ENCODE data around the gene PDIA3.

The PDIA3 gene

DNA sequence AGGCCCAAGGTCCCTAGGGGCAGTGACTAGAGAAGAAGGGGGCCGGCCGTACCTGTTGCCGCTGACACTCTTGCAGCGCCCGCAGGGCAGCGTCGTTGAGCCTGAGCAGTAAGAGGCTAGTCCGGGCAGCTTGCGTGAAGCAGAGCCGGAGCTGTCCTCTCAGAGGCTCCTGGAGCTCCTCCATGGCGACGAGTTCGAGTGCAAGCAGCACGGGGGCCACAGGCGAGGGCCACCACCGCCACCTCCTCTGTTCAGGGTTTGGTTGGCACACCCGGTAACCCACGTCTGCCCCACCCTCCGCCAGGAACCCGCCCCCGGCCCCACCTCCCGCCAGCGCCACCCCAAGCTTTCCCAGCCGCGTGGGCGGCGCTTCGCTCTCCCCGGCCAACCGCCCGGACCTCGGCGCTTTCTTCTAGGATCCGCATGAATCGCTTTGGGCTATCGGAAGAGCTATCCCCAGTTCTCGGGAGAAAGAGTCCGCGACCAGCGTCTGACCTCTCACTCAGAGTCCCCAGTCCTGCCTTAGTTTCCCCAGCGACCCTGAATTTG lies 30.6 kb downstream of the PDIA3 start, which contains the start of gene ELL3:
Gene ELL3, minus strand, starts transcription at position 249 of the 549 bp plus-strand sequence. Its CDS starts 65 bp downstream, at position 184.
- TF ChIP-seq TAF1 (IDR thresholded peaks at IDR 0.05; ENCODE audit: low read depth, low read length) (0 out of 2 replicates have a peak, but pooled peaks have one; percentile 16), POLR2A (IDR thresholded peaks at IDR 0.05; ENCODE audit: low read depth, low read length) (no peak; the same call in 1 of the 2 replicates), POU2F2 (IDR thresholded peaks at IDR 0.05; ENCODE audit: low read depth, low read length) (no peak)
- FAIRE-seq: no peak
- DNase-seq (ENCODE audit: insufficient read length, low spot score): peak; percentile 43

DNA sequence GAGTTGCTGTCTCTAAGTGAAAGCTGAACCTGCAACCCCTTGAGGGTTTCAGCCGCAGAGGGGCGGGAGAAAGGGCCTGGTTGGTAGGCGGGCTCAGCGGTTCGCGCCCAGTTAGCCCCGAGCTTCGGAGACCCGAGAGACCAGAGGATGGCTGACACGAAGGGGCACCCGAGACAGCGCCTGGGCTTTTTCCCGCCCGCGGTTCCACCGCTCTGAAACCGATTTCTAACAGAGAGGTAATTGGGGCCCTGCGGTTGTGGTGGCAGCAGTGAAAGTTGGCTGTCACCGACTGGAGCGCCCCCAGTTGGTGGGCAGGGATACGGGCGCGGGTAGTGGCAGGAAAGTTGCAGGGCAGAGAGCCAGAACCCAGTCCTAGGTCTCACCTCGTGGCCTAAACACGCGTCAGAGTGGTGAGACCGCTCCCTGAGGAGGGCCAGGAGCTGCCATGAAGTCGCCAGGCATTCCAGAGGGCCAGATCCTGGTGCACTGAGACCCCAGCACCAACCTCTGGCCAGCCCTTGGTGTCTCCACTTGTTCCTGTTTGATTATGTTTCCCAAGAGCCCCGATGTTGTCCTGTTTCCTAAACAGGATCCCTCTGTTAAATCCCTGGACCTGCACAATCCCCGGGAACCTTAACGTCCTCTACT lies 31.2 kb downstream of the PDIA3 start:
- DNase-seq (ENCODE audit: insufficient read length, low spot score): peak; percentile 61
- no peak for TF ChIP-seq PAX5 (IDR thresholded peaks at IDR 0.05; ENCODE audit: insufficient read depth, low read length, severe bottlenecking)
- peak; percentile 44 for TF ChIP-seq POU2F2 (IDR thresholded peaks at IDR 0.05; ENCODE audit: low read depth, low read length)
- FAIRE-seq: peak; percentile 90

DNA sequence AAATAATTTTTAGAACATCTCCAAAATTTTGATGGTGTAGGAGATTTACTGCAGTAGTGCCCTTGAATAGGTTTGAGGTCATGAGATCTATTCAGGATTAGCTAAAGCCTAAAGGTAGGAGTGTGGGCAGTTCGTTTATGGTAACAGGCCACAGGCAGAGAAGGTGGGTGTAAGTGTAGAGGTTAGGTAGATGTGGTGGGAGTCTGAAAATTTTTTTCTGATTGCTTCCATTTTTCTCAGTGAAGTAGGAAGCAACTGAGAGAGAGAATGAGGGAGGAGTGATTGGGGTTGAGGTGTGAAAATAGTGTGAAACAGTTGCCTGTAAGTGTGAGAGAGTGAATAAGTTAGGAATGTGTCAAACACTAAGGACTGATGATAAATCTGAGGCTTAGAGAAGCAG lies 32.8 kb downstream of the PDIA3 start:
- DNase-seq (ENCODE audit: insufficient read length, low spot score): no peak
- no peak for FAIRE-seq
- TF ChIP-seq SPI1 (IDR thresholded peaks at IDR 0.05; ENCODE audit: low read depth, low read length): no peak
- TF ChIP-seq POU2F2 (IDR thresholded peaks at IDR 0.05; ENCODE audit: low read depth, low read length): no peak
- no peak for TF ChIP-seq PAX5 (IDR thresholded peaks at IDR 0.05; ENCODE audit: insufficient read depth, low read length, severe bottlenecking)

GRCh38 chr15:43789409-43789808 lies 43.2 kb downstream of the PDIA3 start:
- DNase-seq (ENCODE audit: insufficient read length, low spot score) (no peak), FAIRE-seq (peak; percentile 50)
- TF ChIP-seq SPI1 (IDR thresholded peaks at IDR 0.05; ENCODE audit: low read depth, low read length) (no peak), TAF1 (IDR thresholded peaks at IDR 0.05; ENCODE audit: low read depth, low read length) (no peak), POLR2AphosphoS5 (IDR thresholded peaks at IDR 0.05; ENCODE audit: low read depth, low read length) (no peak), POLR2A (IDR thresholded peaks at IDR 0.05; ENCODE audit: low read depth, low read length) (no peak), POU2F2 (IDR thresholded peaks at IDR 0.05; ENCODE audit: low read depth, low read length) (no peak), PAX5 (IDR thresholded peaks at IDR 0.05; ENCODE audit: insufficient read depth, low read length, severe bottlenecking) (no peak)

DNA sequence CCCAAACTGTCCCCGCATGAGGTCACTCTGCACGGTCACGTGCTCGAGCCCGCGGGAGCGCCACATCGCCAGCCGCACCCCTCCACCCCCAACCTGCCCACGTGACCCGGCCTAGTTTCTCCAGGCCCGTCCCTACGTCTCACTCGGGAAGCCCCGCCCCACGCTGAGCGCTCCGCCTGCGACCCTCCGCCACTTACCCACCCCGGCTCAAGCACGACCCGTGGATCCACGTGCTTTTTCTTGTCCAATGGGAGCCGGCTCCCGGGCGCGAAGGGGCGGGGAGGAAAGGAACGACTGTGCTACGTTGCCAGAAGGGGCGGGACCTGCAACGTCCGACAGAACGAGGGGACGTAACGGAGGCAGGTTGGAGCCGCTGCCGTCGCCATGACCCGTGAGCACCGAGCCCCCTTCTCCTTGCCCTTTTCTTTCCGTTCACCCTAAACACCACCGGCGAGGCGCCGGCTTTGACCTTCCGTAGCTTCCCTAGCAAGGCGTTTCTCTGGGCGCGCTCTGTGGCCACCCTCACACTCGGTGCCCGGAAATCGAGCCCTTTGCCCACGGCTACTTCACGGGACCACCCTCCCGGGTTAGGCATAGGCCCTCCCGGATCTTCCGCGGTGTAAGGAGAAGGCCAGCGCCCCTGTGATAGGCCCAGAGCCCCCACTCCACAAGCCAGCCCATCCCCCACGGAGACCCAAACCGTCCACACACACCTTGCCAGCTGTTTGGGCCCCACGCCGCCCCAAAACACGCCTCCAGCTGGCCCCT lies 45.9 kb downstream of the PDIA3 start, which contains the start of gene SERF2:
Gene SERF2, plus strand, starts transcription at position 328 of the 768 bp plus-strand sequence. Its CDS starts 57 bp downstream, at position 385.
- peak; percentile 93 for DNase-seq (ENCODE audit: insufficient read length, low spot score)
- TF ChIP-seq PAX5 (IDR thresholded peaks at IDR 0.05; ENCODE audit: insufficient read depth, low read length, severe bottlenecking) (no peak), TAF1 (IDR thresholded peaks at IDR 0.05; ENCODE audit: low read depth, low read length) (peak; percentile 86), POLR2AphosphoS5 (IDR thresholded peaks at IDR 0.05; ENCODE audit: low read depth, low read length) (peak; percentile 98), SPI1 (IDR thresholded peaks at IDR 0.05; ENCODE audit: low read depth, low read length) (no peak), POLR2A (IDR thresholded peaks at IDR 0.05; ENCODE audit: low read depth, low read length) (peak; percentile 97), POU2F2 (IDR thresholded peaks at IDR 0.05; ENCODE audit: low read depth, low read length) (0 out of 2 replicates have a peak, but pooled peaks have one; percentile 53)
- peak; percentile 97 for FAIRE-seq

GRCh38 chr15:43792761-43793476 lies 46.7 kb downstream of the PDIA3 start:
- no peak for DNase-seq (ENCODE audit: insufficient read length, low spot score)
- TF ChIP-seq POLR2A (IDR thresholded peaks at IDR 0.05; ENCODE audit: low read depth, low read length) (peak; percentile 41; the same call in 1 of the 2 replicates), PAX5 (IDR thresholded peaks at IDR 0.05; ENCODE audit: insufficient read depth, low read length, severe bottlenecking) (no peak)
- FAIRE-seq: no peak

DNA sequence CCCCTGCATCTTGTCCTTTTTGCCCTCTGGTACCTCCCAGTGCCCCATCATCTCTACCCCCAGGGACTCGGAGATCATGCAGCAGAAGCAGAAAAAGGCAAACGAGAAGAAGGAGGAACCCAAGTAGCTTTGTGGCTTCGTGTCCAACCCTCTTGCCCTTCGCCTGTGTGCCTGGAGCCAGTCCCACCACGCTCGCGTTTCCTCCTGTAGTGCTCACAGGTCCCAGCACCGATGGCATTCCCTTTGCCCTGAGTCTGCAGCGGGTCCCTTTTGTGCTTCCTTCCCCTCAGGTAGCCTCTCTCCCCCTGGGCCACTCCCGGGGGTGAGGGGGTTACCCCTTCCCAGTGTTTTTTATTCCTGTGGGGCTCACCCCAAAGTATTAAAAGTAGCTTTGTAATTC lies 47.4 kb downstream of the PDIA3 start:
- no peak for FAIRE-seq
- no peak for TF ChIP-seq POU2F2 (IDR thresholded peaks at IDR 0.05; ENCODE audit: low read depth, low read length)
- no peak for TF ChIP-seq SPI1 (IDR thresholded peaks at IDR 0.05; ENCODE audit: low read depth, low read length)
- no peak for TF ChIP-seq POLR2A (IDR thresholded peaks at IDR 0.05; ENCODE audit: low read depth, low read length)

DNA sequence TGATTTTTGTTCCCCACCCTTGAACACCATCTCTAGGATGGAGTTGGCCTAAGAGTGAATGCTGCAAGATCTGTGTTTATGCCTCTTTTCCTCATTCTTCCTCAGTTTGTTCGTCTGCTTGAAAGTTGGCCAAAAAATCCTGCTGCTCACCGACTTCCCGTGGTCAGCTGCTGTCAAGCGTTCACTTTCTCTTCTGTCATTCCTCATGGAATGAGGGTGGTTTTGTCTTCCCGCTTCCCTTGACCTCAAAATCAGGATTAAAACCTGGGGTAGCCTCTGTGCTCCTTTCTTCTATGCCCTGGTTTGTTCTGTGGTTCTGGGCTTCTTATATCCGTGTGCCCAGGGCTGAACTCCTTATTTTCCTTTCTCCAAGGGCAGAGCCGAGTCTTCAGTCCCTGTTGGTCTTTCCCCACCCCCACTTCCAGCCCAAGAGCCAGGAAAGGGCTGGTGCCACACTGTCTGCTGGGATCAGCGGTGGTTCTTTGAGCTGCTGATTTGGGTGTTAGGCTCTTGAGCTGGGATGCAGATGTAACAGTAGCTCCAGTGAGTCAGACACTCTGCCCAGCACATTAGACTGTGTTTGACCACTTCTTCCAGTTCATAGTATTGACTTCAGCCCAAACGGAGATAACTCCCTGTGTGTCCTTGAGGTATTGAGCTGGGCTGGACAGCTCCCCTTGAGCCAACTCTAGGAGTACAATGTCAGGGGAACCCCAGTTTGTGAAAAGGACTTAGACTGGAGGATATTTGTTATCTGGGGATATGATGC lies 48.2 kb downstream of the PDIA3 start:
- no peak for FAIRE-seq
- TF ChIP-seq TAF1 (IDR thresholded peaks at IDR 0.05; ENCODE audit: low read depth, low read length) (no peak), POLR2A (IDR thresholded peaks at IDR 0.05; ENCODE audit: low read depth, low read length) (peak; percentile 19; the same call in 1 of the 2 replicates), POU2F2 (IDR thresholded peaks at IDR 0.05; ENCODE audit: low read depth, low read length) (no peak)
- DNase-seq (ENCODE audit: insufficient read length, low spot score): no peak

More for the DNA sequence above, 47.4 kb downstream of the PDIA3 start:
- DNase-seq (ENCODE audit: insufficient read length, low spot score): no peak

DNA sequence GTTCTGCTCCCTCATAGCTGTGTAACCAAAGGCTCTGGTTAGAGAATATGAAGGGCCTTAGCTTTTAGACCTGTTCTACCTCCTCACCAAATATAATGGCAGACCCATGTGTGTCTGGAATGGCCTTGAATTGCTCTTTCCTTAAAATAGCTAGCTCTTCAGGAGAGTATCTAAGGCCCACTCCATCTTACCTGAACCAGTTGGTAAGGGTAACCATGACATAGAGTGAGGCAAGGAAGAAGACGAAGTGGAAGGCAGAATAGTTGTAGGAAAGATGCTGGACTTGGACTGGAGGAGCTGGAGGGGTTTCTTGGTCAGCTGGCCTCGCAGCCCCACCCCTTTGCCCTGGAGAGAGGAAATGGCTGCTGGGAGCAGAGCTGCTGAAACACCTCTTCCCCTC lies 49.0 kb downstream of the PDIA3 start:
- FAIRE-seq (no peak), DNase-seq (ENCODE audit: insufficient read length, low spot score) (no peak)
- TF ChIP-seq SPI1 (IDR thresholded peaks at IDR 0.05; ENCODE audit: low read depth, low read length): no peak
- TF ChIP-seq POLR2AphosphoS5 (IDR thresholded peaks at IDR 0.05; ENCODE audit: low read depth, low read length): peak; percentile 53; the same call in 1 of the 2 replicates

Data from GM12891 (cell line).